ENCODE results near the gene CYP11A1. TPM values are rescaled to one million over a fixed set of nuclear protein-coding genes. Genes with fewer than 3 reads are reported as not detected.
"Not testable (repeated sequence)": the region's sequence is repeated elsewhere in the genome, so short reads cannot be mapped to it uniquely, and the experiment has no call there.

Gene CYP11A1
- total and polyA plus RNA-seq, 2 donors (not counting 1 experiment from before 2014, with no cell fraction given): not detected

DNA sequence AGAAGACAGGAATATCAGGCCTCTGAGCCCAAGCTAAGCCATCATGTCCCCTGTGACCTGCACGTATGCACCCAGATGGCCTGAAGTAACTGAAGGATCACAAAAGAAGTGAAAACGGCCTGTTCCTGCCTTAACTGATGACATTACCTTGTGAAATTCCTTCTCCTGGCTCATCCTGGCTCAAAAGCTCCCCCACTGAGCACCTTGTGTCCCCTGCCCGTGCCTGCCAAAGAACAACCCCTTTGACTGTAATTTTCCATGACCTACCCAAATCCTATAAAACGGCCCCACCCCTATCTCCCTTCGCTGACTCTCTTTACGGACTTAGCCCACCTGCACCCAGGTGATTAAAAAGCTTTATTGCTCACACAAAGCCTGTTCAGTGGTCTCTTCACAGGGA is 8.1 kb downstream of the CYP11A1 start:
- not testable (repeated sequence) for H3K4me1 ChIP-seq (ENCODE audit: control insufficient read depth in 2 of 2, insufficient read depth in 2 of 2, low read length in 2 of 2); ATAC-seq (ENCODE audit: low read depth)

DNA sequence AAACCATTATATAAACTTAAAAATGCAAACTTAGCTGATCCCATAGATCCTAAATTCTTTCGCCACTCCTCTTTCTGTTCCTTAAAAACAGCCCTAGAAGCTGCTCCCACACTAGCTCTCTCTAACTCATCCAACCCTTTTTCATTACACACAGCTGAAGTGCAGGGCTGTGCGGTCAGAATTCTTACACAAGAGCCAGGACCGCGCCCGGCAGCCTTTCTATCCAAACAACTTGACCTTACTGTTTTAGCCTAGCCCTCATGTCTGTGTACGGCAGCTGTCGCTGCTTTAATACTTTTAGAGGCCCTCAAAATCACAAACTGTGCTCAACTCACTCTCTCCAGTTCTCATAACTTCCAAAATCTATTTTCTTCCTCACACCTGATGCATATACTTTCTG is 9.9 kb downstream of the CYP11A1 start:
- DNase-seq; H3K4me3 ChIP-seq (ENCODE audit: control extremely low read depth in 1 of 5, extremely low read depth in 1 of 5, insufficient read depth in 1 of 5, low read depth in 2 of 5, low read length in 4 of 5); H3K4me1 ChIP-seq (ENCODE audit: control insufficient read depth in 2 of 2, insufficient read depth in 2 of 2, low read length in 2 of 2); H3K27ac Mint-ChIP-seq; H3K9ac ChIP-seq (ENCODE audit: low read length); POLR2A ChIA-PET; H3K4me1 Mint-ChIP-seq; H3K79me2 ChIP-seq (ENCODE audit: control insufficient read depth, insufficient read depth, low read length); H3K27me3 ChIP-seq (replicated peaks in 1 of 4; ENCODE audit: control extremely low read depth in 1 of 4, control insufficient read depth in 3 of 4, insufficient read depth in 4 of 4, low read length in 3 of 4); H3K9me3 Mint-ChIP-seq (ENCODE audit: insufficient read depth); H3K4me2 ChIP-seq (replicated peaks; ENCODE audit: low read depth, low read length, poor library complexity, severe bottlenecking); H3K36me3 ChIP-seq (replicated peaks in 1 of 2; ENCODE audit: control extremely low read depth in 1 of 2, control insufficient read depth in 1 of 2, extremely low read depth in 1 of 2, insufficient read depth in 2 of 2, low read length in 1 of 2); H2AFZ ChIP-seq (ENCODE audit: insufficient read depth, low read depth, low read length, poor library complexity, severe bottlenecking); H3K27ac ChIP-seq (ENCODE audit: low read length in 2 of 2); H3K4me3 Mint-ChIP-seq; H3K9me3 ChIP-seq (ENCODE audit: control extremely low read depth in 1 of 3, control insufficient read depth in 2 of 3, insufficient read depth in 1 of 3, low read length in 2 of 3); intact Hi-C loops (cut with micrococcal nuclease); ATAC-seq (ENCODE audit: low read depth); H4K20me1 ChIP-seq (ENCODE audit: control insufficient read depth, insufficient read depth, low read length, poor library complexity, severe bottlenecking): not testable (repeated sequence)
- peaks cover 26% of the 10 kb centered on the region for H3K27me3 Mint-ChIP-seq
- CTCF ChIA-PET: interaction anchor here (1.4 kb wide), 2 partner anchors 26 to 276 kb away, joined by 3 read pairs; no protein-coding TSS in a partner anchor
- WGBS (ENCODE audit: insufficient coverage): 93% methylated on average over 7 of the region's 7 CpGs

More for the DNA sequence above, 8.1 kb downstream of the CYP11A1 start:
- intact Hi-C loops (cut with micrococcal nuclease); POLR2A ChIA-PET; H3K4me3 Mint-ChIP-seq; H3K4me2 ChIP-seq (replicated peaks; ENCODE audit: low read depth, low read length, poor library complexity, severe bottlenecking); H3K9me3 Mint-ChIP-seq (ENCODE audit: insufficient read depth); H3K79me2 ChIP-seq (ENCODE audit: control insufficient read depth, insufficient read depth, low read length); H3K27ac Mint-ChIP-seq; H3K9me3 ChIP-seq (ENCODE audit: control extremely low read depth in 1 of 3, control insufficient read depth in 2 of 3, insufficient read depth in 1 of 3, low read length in 2 of 3); H2AFZ ChIP-seq (ENCODE audit: insufficient read depth, low read depth, low read length, poor library complexity, severe bottlenecking); H3K27me3 ChIP-seq (replicated peaks in 1 of 4; ENCODE audit: control extremely low read depth in 1 of 4, control insufficient read depth in 3 of 4, insufficient read depth in 4 of 4, low read length in 3 of 4); H3K27ac ChIP-seq (ENCODE audit: low read length in 2 of 2); CTCF ChIA-PET; H3K9ac ChIP-seq (ENCODE audit: low read length); H3K4me3 ChIP-seq (ENCODE audit: control extremely low read depth in 1 of 5, extremely low read depth in 1 of 5, insufficient read depth in 1 of 5, low read depth in 2 of 5, low read length in 4 of 5); H4K20me1 ChIP-seq (ENCODE audit: control insufficient read depth, insufficient read depth, low read length, poor library complexity, severe bottlenecking); H3K36me3 ChIP-seq (replicated peaks in 1 of 2; ENCODE audit: control extremely low read depth in 1 of 2, control insufficient read depth in 1 of 2, extremely low read depth in 1 of 2, insufficient read depth in 2 of 2, low read length in 1 of 2); H3K4me1 Mint-ChIP-seq; DNase-seq: not testable (repeated sequence)
- WGBS (ENCODE audit: insufficient coverage): 86% methylated on average over 6 of the region's 6 CpGs
- peaks cover 25% of the 10 kb centered on the region for H3K27me3 Mint-ChIP-seq

DNA sequence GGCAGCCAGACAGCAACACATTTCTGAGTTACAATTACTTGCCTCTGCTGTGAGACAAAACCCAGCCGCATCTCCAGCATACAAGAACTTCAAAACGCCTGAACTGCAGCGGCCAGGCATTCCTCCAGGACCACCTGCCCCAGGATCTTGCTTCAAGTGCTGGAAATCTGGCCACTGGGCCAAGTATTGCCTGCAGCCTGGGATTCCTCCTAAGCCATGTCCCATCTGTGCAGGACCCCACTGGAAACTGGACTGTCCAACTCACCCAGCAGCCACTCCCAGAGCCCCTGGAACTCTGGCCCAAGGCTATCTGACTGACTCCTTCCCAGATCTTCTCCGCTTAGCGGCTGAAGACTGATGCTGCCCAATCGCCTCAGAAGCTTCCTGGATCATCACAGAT is 11.4 kb downstream of the CYP11A1 start:
- H3K36me3 ChIP-seq (replicated peaks in 1 of 2; ENCODE audit: control extremely low read depth in 1 of 2, control insufficient read depth in 1 of 2, extremely low read depth in 1 of 2, insufficient read depth in 2 of 2, low read length in 1 of 2); H3K4me1 Mint-ChIP-seq; POLR2A ChIA-PET; H3K27ac Mint-ChIP-seq; intact Hi-C loops (cut with micrococcal nuclease); H3K9me3 Mint-ChIP-seq (ENCODE audit: insufficient read depth); ATAC-seq (ENCODE audit: low read depth); H3K4me3 ChIP-seq (ENCODE audit: control extremely low read depth in 1 of 5, extremely low read depth in 1 of 5, insufficient read depth in 1 of 5, low read depth in 2 of 5, low read length in 4 of 5); CTCF ChIA-PET; H3K4me2 ChIP-seq (replicated peaks; ENCODE audit: low read depth, low read length, poor library complexity, severe bottlenecking); H3K79me2 ChIP-seq (ENCODE audit: control insufficient read depth, insufficient read depth, low read length); DNase-seq; H3K9ac ChIP-seq (ENCODE audit: low read length); H4K20me1 ChIP-seq (ENCODE audit: control insufficient read depth, insufficient read depth, low read length, poor library complexity, severe bottlenecking); H3K9me3 ChIP-seq (ENCODE audit: control extremely low read depth in 1 of 3, control insufficient read depth in 2 of 3, insufficient read depth in 1 of 3, low read length in 2 of 3); H2AFZ ChIP-seq (ENCODE audit: insufficient read depth, low read depth, low read length, poor library complexity, severe bottlenecking); H3K4me1 ChIP-seq (ENCODE audit: control insufficient read depth in 2 of 2, insufficient read depth in 2 of 2, low read length in 2 of 2); H3K4me3 Mint-ChIP-seq; H3K27ac ChIP-seq (ENCODE audit: low read length in 2 of 2): not testable (repeated sequence)
- peaks cover 0 to 11% (median 0%) of the 10 kb centered on the region in 4 experiments for H3K27me3 ChIP-seq (replicated peaks in 1 of 4; ENCODE audit: control extremely low read depth in 1 of 4, control insufficient read depth in 3 of 4, insufficient read depth in 4 of 4, low read length in 3 of 4)
- WGBS (ENCODE audit: insufficient coverage): 90% methylated on average over 6 of the region's 6 CpGs
- H3K27me3 Mint-ChIP-seq: peaks cover 28% of the 10 kb centered on the region

DNA sequence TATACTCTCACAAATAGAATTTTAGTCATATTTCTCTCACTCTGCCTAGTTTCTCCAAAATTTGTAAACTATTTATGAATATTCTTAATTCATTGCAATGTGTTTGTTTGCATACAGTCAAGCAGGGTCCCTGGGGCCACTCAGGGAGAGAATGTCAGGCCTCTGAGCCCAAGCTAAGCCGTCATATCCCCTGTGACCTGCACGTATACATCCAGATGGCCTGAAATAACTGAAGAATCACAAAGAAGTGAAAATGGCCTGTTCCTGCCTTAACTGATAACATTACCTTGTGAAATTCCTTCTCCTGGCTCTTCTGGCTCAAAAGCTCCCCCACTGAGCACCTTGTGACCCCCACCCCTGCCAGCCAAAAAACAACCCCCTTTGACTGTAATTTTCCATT is 13.5 kb downstream of the CYP11A1 start:
- ATAC-seq (ENCODE audit: low read depth); H3K4me2 ChIP-seq (replicated peaks; ENCODE audit: low read depth, low read length, poor library complexity, severe bottlenecking); H3K9me3 Mint-ChIP-seq (ENCODE audit: insufficient read depth); H3K79me2 ChIP-seq (ENCODE audit: control insufficient read depth, insufficient read depth, low read length); H2AFZ ChIP-seq (ENCODE audit: insufficient read depth, low read depth, low read length, poor library complexity, severe bottlenecking); intact Hi-C loops (cut with micrococcal nuclease); CTCF ChIA-PET; H4K20me1 ChIP-seq (ENCODE audit: control insufficient read depth, insufficient read depth, low read length, poor library complexity, severe bottlenecking); H3K4me3 ChIP-seq (ENCODE audit: control extremely low read depth in 1 of 5, extremely low read depth in 1 of 5, insufficient read depth in 1 of 5, low read depth in 2 of 5, low read length in 4 of 5); DNase-seq; H3K27ac ChIP-seq (ENCODE audit: low read length in 2 of 2); H3K27ac Mint-ChIP-seq; POLR2A ChIA-PET; H3K9me3 ChIP-seq (ENCODE audit: control extremely low read depth in 1 of 3, control insufficient read depth in 2 of 3, insufficient read depth in 1 of 3, low read length in 2 of 3); H3K4me3 Mint-ChIP-seq; H3K4me1 ChIP-seq (ENCODE audit: control insufficient read depth in 2 of 2, insufficient read depth in 2 of 2, low read length in 2 of 2); H3K36me3 ChIP-seq (replicated peaks in 1 of 2; ENCODE audit: control extremely low read depth in 1 of 2, control insufficient read depth in 1 of 2, extremely low read depth in 1 of 2, insufficient read depth in 2 of 2, low read length in 1 of 2); H3K9ac ChIP-seq (ENCODE audit: low read length); H3K4me1 Mint-ChIP-seq: not testable (repeated sequence)
- 92% methylated on average over 2 of the region's 2 CpGs for WGBS (ENCODE audit: insufficient coverage)
- peaks cover 0 to 11% (median 0%) of the 10 kb centered on the region in 4 experiments for H3K27me3 ChIP-seq (replicated peaks in 1 of 4; ENCODE audit: control extremely low read depth in 1 of 4, control insufficient read depth in 3 of 4, insufficient read depth in 4 of 4, low read length in 3 of 4)
- H3K27me3 Mint-ChIP-seq: peaks cover 28% of the 10 kb centered on the region

Data from B cell (primary cell).